K562 (cell line): ENCODE measurements around the gene DMP1.

Experiments used
- CTCF ChIP-seq, 3 experiments: IDR thresholded peaks in 2 of 3; conservative IDR thresholded peaks in 1 of 3; 2 replicates each; pipeline ENCODE4 v1.5.1; 2011 to 2012; ENCODE audit warnings: low read length in 3 of 3, mild to moderate bottlenecking in 3 of 3, control low read depth in 2 of 3, improper control_type of control experiment in 1 of 3, inconsistent platforms in 1 of 3, low read depth in 1 of 3, mixed read lengths in 1 of 3, moderate library complexity in 1 of 3; ENCODE audit not compliant: insufficient read depth in 2 of 3
- FOXJ2 ChIP-seq: fragments of 200-800 bp; sonication (Bioruptor generic); IDR thresholded peaks from 2 replicates; pipeline ENCODE4 v1.6.1; 2016; ENCODE audit warnings: missing genetic modification characterization, missing compliant biosample characterization
- GTF2F1 ChIP-seq: IDR thresholded peaks from 2 replicates; pipeline ENCODE4 v1.6.1; 2011; ENCODE audit warnings: low read depth, low read length, improper control_type of control experiment
- HDAC8 ChIP-seq: fragments of 450-650 bp; IDR thresholded peaks from 2 replicates; pipeline ENCODE4 v1.6.1; 2016; ENCODE audit warnings: mild to moderate bottlenecking, missing genetic modification characterization, moderate library complexity, missing compliant biosample characterization
- POLR2AphosphoS5 ChIP-seq: IDR thresholded peaks from 2 replicates; pipeline ENCODE4 v1.6.1; 2011; ENCODE audit warnings: mild to moderate bottlenecking, low read depth, low read length, moderate library complexity; ENCODE audit not compliant: control insufficient read depth, insufficient read depth

- TF ChIP-seq POLR2AphosphoS5 (no peak), GTF2F1 (no peak), CTCF (IDR thresholded peaks at IDR 0.05 in 2 of 3, conservative IDR thresholded peaks at IDR 0.05 in 1 of 3; ENCODE audit: insufficient read depth in 2 of 3, low read depth in 1 of 3, low read length in 3 of 3) (peak; percentile 79 to 86 (median 81)), FOXJ2 (tag) (no peak), HDAC8 (tag) (no peak)
Observed at GRCh38 chr4:87679449-87680169, 29.5 kb downstream of the DMP1 start.
